ENCODE results near the gene MICAL2.
A peak's percentile ranks its signal among the peaks of the same experiment; 100 is the strongest.

The MICAL2 gene

DNA sequence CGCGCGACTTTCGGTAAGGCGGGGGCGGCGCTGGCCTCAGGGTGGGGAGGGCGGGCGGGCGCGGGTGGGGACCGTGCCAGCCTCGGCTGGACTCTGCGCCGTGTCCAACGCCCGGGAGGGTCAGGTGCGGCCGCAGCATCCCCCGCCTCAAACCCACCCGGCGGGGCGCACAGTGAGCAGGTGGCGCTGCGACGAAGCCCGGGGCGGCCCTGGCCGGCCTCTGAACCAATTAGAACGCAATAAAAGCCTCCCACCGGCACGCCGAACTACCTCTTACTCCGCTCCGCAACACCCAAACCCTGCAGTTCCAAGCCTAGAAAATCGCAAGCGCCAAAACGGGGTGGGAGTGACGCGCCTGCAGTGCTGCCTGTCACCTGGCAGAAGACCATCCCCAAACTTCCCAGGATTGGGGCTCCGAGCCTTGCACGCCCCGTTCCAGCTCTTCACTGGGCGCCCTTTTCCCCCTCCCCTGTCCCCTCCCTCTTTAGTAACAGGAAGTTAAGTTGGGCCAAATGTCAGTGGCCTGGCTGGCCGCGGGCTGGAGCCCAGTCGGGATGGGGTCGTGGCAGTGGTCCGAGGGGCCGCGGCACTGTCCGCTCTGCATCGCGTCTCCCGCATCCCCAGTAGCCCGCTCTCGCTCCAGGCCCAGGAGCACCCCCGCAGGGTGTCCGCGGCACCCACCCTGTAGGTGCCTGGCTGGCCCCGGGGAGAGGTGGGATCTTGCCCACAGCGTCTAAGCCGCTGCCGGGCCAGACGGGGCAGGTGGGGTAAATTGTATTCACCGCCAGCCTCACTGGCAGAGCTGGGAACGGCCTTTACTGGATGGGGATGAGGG lies 541 bp downstream of the MICAL2 start:
- peak overlapping the region; percentile 1 for H2BK5ac ChIP-seq (ENCODE audit: low read depth, low read length, poor library complexity)
- H2AFZ ChIP-seq (ENCODE audit: insufficient read depth, low read length, poor library complexity), result peak overlapping the region; percentile 19
- WGBS (ENCODE audit: extremely low coverage, insufficient coverage, insufficient read length), result no CpG with 5 or more reads among the region's 67 CpGs

GRCh38 chr11:12111549-12112520 lies 1.4 kb downstream of the MICAL2 start:
- Histone ChIP-seq H4K91ac (ENCODE audit: low read depth, low read length) (no peak overlapping the region), H4K8ac (ENCODE audit: low read depth, low read length) (no peak overlapping the region), H3K9me3 (ENCODE audit: insufficient read depth, low read depth, low read length) (no peaks in the 10 kb centered on the region), H2BK12ac (ENCODE audit: low read length) (no peak overlapping the region), H3K27me3 (ENCODE audit: insufficient read depth, low read length) (peaks cover 7% of the 10 kb centered on the region), H2AFZ (ENCODE audit: insufficient read depth, low read length, poor library complexity) (peak overlapping the region; percentile 19), H3K23ac (ENCODE audit: low read length) (no peak overlapping the region), H3K36me3 (ENCODE audit: control insufficient read depth in 1 of 2, insufficient read depth in 2 of 2, low read length in 2 of 2) (no peaks in the 10 kb centered on the region), H2BK5ac (ENCODE audit: low read depth, low read length, poor library complexity) (no peak overlapping the region), H3K79me2 (ENCODE audit: control insufficient read depth, insufficient read depth, low read length, poor library complexity) (peaks cover 4% of the 10 kb centered on the region), H3K4me3 (ENCODE audit: low read depth, low read length) (peak overlapping the region; percentile 54), H3K4ac (ENCODE audit: low read depth, low read length) (no peak overlapping the region), H3K27ac (ENCODE audit: low read depth, low read length) (no peak overlapping the region), H2AK5ac (ENCODE audit: low read length) (no peak overlapping the region), H3K79me1 (ENCODE audit: low read length) (peaks cover 3% of the 10 kb centered on the region), H3K4me2 (ENCODE audit: low read length) (peak overlapping the region; percentile 97), H4K12ac (ENCODE audit: low read depth, low read length) (no peak overlapping the region), H2BK120ac (ENCODE audit: insufficient read depth, low read length, poor library complexity) (no peak overlapping the region), H3K4me1 (ENCODE audit: control insufficient read depth in 1 of 2, insufficient read depth in 2 of 2, low read length in 2 of 2) (peaks cover 13 to 15% of the 10 kb centered on the region in 2 experiments), H3K9ac (ENCODE audit: low read length) (no peak overlapping the region), H3K14ac (ENCODE audit: low read length) (no peak overlapping the region), H3K18ac (ENCODE audit: low read length) (peak overlapping the region; percentile 19)
- WGBS (ENCODE audit: extremely low coverage, insufficient coverage, insufficient read length), result no CpG with 5 or more reads among the region's 12 CpGs
- DNase-seq, result no peak

More for the DNA sequence above, 541 bp downstream of the MICAL2 start:
- Histone ChIP-seq H3K14ac (ENCODE audit: low read length) (no peak overlapping the region), H3K79me2 (ENCODE audit: control insufficient read depth, insufficient read depth, low read length, poor library complexity) (peaks cover 4% of the 10 kb centered on the region), H3K4me3 (ENCODE audit: low read depth, low read length) (peak overlapping the region; percentile 72), H3K18ac (ENCODE audit: low read length) (peak overlapping the region; percentile 25), H4K91ac (ENCODE audit: low read depth, low read length) (no peak overlapping the region), H2BK120ac (ENCODE audit: insufficient read depth, low read length, poor library complexity) (no peak overlapping the region), H2BK12ac (ENCODE audit: low read length) (no peak overlapping the region), H3K79me1 (ENCODE audit: low read length) (peaks cover 3% of the 10 kb centered on the region), H3K27ac (ENCODE audit: low read depth, low read length) (no peak overlapping the region), H3K36me3 (ENCODE audit: control insufficient read depth in 1 of 2, insufficient read depth in 2 of 2, low read length in 2 of 2) (no peaks in the 10 kb centered on the region), H3K23ac (ENCODE audit: low read length) (no peak overlapping the region), H3K4ac (ENCODE audit: low read depth, low read length) (no peak overlapping the region), H3K9me3 (ENCODE audit: insufficient read depth, low read depth, low read length) (no peaks in the 10 kb centered on the region), H4K12ac (ENCODE audit: low read depth, low read length) (no peak overlapping the region), H4K8ac (ENCODE audit: low read depth, low read length) (no peak overlapping the region), H3K4me1 (ENCODE audit: control insufficient read depth in 1 of 2, insufficient read depth in 2 of 2, low read length in 2 of 2) (peaks cover 9 to 10% of the 10 kb centered on the region in 2 experiments), H3K27me3 (ENCODE audit: insufficient read depth, low read length) (peaks cover 7% of the 10 kb centered on the region), H2AK5ac (ENCODE audit: low read length) (no peak overlapping the region), H3K9ac (ENCODE audit: low read length) (peak overlapping the region; percentile 75), H3K4me2 (ENCODE audit: low read length) (peak overlapping the region; percentile 97)
- DNase-seq, result no peak

DNA sequence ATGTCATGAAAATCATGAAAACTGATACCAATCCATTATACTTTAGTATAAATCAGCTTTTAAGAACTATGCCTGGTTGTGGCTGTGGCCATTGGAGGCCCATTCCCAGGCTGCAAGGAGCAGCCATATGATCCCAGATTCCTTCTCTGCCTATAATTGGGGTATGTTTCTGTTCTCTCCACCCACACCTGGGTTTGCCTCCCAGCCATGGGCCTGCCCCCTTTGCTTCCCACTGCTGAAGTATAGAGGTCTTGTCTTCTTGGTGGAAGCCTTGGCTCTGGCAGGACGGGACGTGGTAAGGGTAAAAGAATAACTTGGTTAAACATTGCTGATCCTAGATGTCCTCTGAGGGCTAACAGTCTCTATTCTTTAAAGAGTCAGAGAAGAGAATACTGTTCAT lies 2.4 kb downstream of the MICAL2 start:
- H4K12ac ChIP-seq (ENCODE audit: low read depth, low read length), result no peak overlapping the region
- H3K79me1 ChIP-seq (ENCODE audit: low read length), result peaks cover 3% of the 10 kb centered on the region
- H3K23ac ChIP-seq (ENCODE audit: low read length), result no peak overlapping the region
- H2BK12ac ChIP-seq (ENCODE audit: low read length), result no peak overlapping the region
- no peak overlapping the region for H2AK5ac ChIP-seq (ENCODE audit: low read length)
- peaks cover 4% of the 10 kb centered on the region for H3K79me2 ChIP-seq (ENCODE audit: control insufficient read depth, insufficient read depth, low read length, poor library complexity)
- peaks cover 7% of the 10 kb centered on the region for H3K27me3 ChIP-seq (ENCODE audit: insufficient read depth, low read length)
- no peak overlapping the region for H2BK120ac ChIP-seq (ENCODE audit: insufficient read depth, low read length, poor library complexity)
- H3K14ac ChIP-seq (ENCODE audit: low read length), result no peak overlapping the region
- H3K4ac ChIP-seq (ENCODE audit: low read depth, low read length), result no peak overlapping the region
- H3K4me3 ChIP-seq (ENCODE audit: low read depth, low read length), result no peak overlapping the region
- no peak overlapping the region for H3K9ac ChIP-seq (ENCODE audit: low read length)
- no peak overlapping the region for H3K4me2 ChIP-seq (ENCODE audit: low read length)
- DNase-seq, result no peak
- no peak overlapping the region for H3K18ac ChIP-seq (ENCODE audit: low read length)
- no peaks in the 10 kb centered on the region for H3K36me3 ChIP-seq (ENCODE audit: control insufficient read depth in 1 of 2, insufficient read depth in 2 of 2, low read length in 2 of 2)
- no peak overlapping the region for H3K27ac ChIP-seq (ENCODE audit: low read depth, low read length)
- H4K8ac ChIP-seq (ENCODE audit: low read depth, low read length), result no peak overlapping the region
- H3K4me1 ChIP-seq (ENCODE audit: control insufficient read depth in 1 of 2, insufficient read depth in 2 of 2, low read length in 2 of 2), result peaks cover 17 to 21% of the 10 kb centered on the region in 2 experiments
- H2BK5ac ChIP-seq (ENCODE audit: low read depth, low read length, poor library complexity), result no peak overlapping the region
- no peak overlapping the region for H2AFZ ChIP-seq (ENCODE audit: insufficient read depth, low read length, poor library complexity)
- H3K9me3 ChIP-seq (ENCODE audit: insufficient read depth, low read depth, low read length), result no peaks in the 10 kb centered on the region
- H4K91ac ChIP-seq (ENCODE audit: low read depth, low read length), result no peak overlapping the region
- no CpG with 5 or more reads among the region's 2 CpGs for WGBS (ENCODE audit: extremely low coverage, insufficient coverage, insufficient read length)

- H2BK5ac ChIP-seq (ENCODE audit: low read depth, low read length, poor library complexity), result no peak overlapping the region
- H3K4me3 ChIP-seq (ENCODE audit: low read depth, low read length), result no peak overlapping the region
- no peak overlapping the region for H2BK12ac ChIP-seq (ENCODE audit: low read length)
- peaks cover 3% of the 10 kb centered on the region for H3K79me1 ChIP-seq (ENCODE audit: low read length)
- no peak overlapping the region for H2BK120ac ChIP-seq (ENCODE audit: insufficient read depth, low read length, poor library complexity)
- no peak overlapping the region for H2AK5ac ChIP-seq (ENCODE audit: low read length)
- H3K4me2 ChIP-seq (ENCODE audit: low read length), result no peak overlapping the region
- peaks cover 18 to 23% of the 10 kb centered on the region in 2 experiments for H3K4me1 ChIP-seq (ENCODE audit: control insufficient read depth in 1 of 2, insufficient read depth in 2 of 2, low read length in 2 of 2)
- no peak overlapping the region for H3K18ac ChIP-seq (ENCODE audit: low read length)
- H4K91ac ChIP-seq (ENCODE audit: low read depth, low read length), result no peak overlapping the region
- no peak for DNase-seq
- H3K27ac ChIP-seq (ENCODE audit: low read depth, low read length), result no peak overlapping the region
- H3K36me3 ChIP-seq (ENCODE audit: control insufficient read depth in 1 of 2, insufficient read depth in 2 of 2, low read length in 2 of 2), result no peaks in the 10 kb centered on the region
- peaks cover 7% of the 10 kb centered on the region for H3K27me3 ChIP-seq (ENCODE audit: insufficient read depth, low read length)
- H3K9me3 ChIP-seq (ENCODE audit: insufficient read depth, low read depth, low read length), result no peaks in the 10 kb centered on the region
- no peak overlapping the region for H4K8ac ChIP-seq (ENCODE audit: low read depth, low read length)
- peaks cover 4% of the 10 kb centered on the region for H3K79me2 ChIP-seq (ENCODE audit: control insufficient read depth, insufficient read depth, low read length, poor library complexity)
- H3K9ac ChIP-seq (ENCODE audit: low read length), result no peak overlapping the region
- no peak overlapping the region for H4K12ac ChIP-seq (ENCODE audit: low read depth, low read length)
- no peak overlapping the region for H3K4ac ChIP-seq (ENCODE audit: low read depth, low read length)
- WGBS (ENCODE audit: extremely low coverage, insufficient coverage, insufficient read length), result no CpG with 5 or more reads among the region's 8 CpGs
- H3K23ac ChIP-seq (ENCODE audit: low read length), result no peak overlapping the region
- no peak overlapping the region for H3K14ac ChIP-seq (ENCODE audit: low read length)
- no peak overlapping the region for H2AFZ ChIP-seq (ENCODE audit: insufficient read depth, low read length, poor library complexity)
These were observed 2.9 kb downstream of the MICAL2 start for GRCh38 chr11:12113294-12113693.

Measured in trophoblast cell (in vitro differentiated cells and primary cell).